SH-SY5Y (cell line): Measurements from ENCODE around the gene MICALL2.

ENCODE experiments used
- GATA2 ChIP-seq: IDR thresholded peaks from 2 replicates; pipeline ENCODE4 v1.6.1; 2011; ENCODE audit warnings: mild to moderate bottlenecking, low read depth, low read length
- GATA3 ChIP-seq: IDR thresholded peaks from 2 replicates; pipeline ENCODE4 v1.6.1; 2011; ENCODE audit warnings: low read depth, mild to moderate bottlenecking, low read length, moderate library complexity

Gene MICALL2

GRCh38 chr7:1454542-1454941 is 4.7 kb downstream of the MICALL2 start:
- TF ChIP-seq GATA2: no peak
- no peak for TF ChIP-seq GATA3

DNA sequence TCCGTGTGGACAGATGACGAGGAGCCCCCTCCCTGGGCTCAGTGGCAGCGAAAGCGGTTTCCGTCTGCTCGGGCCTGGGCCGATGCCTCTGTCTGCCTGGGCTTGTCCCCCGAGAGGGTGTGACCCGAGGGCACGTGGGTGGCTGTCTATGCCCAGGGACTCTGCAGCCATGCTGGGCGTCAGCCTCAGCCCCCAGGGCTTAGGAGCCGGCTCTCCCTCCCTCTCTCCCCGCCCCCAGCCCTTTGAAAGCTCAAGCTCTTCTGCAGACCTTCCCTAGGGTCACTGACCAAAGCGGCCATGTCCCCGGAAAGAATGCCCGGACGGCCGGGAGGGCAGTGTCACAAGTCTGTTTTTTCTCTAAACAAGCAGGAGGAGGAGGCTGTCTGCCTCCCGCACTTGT is 7.1 kb downstream of the MICALL2 start:
- TF ChIP-seq GATA3 (no peak), GATA2 (no peak)

DNA sequence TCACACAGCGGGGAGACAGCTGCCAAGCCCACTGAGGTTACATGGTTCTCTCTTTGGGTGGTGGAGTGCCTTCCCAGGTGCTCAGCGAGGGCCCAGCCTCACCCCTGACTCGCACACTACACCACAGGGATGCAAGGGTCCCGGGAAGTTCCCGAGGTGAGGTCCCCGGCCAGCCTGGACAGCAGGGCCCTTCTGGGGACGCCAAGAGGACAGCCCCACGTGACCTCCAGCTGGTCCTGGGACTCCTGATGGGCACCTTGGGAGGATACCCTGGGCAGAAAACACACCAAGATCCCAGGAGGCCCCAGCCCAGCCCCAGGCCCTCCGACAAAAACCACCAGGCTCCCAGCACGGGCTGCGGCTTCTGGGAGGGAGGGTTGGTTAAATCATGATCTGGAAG is 8.3 kb downstream of the MICALL2 start:
- TF ChIP-seq GATA3: no peak
- no peak for TF ChIP-seq GATA2

DNA sequence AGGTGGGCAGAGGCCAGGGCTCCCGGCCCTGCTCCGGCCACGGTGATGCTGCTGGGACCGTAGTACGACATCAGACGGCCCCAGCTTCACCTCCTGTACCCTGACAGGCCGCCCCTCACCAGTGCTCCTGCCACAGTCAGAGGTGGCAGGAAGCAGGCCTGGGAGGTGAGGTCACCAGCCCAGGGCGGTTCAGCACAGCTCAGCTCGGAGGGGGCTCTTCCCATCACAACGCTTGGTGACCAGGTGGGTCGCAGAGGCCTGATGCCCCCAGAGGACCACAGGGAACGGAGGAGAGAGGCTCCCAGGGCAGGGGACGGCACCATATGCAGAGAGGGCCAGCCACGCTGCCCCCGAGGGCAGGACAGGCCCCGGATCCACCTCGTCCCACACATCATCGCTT is 8.8 kb downstream of the MICALL2 start:
- TF ChIP-seq GATA3: no peak
- TF ChIP-seq GATA2: no peak

- TF ChIP-seq GATA2 (no peak), GATA3 (no peak)
Observed at GRCh38 chr7:1449951-1450350, 9.3 kb downstream of the MICALL2 start.

GRCh38 chr7:1449501-1449900 is 9.8 kb downstream of the MICALL2 start:
- TF ChIP-seq GATA2 (no peak), GATA3 (no peak)

GRCh38 chr7:1448958-1449357 is 10.3 kb downstream of the MICALL2 start:
- no peak for TF ChIP-seq GATA3
- no peak for TF ChIP-seq GATA2

- TF ChIP-seq GATA2 (no peak), GATA3 (no peak)
Observed at GRCh38 chr7:1447551-1448244, 11.6 kb downstream of the MICALL2 start.

- TF ChIP-seq GATA2 (no peak), GATA3 (no peak)
Observed at GRCh38 chr7:1447112-1447511, 12.2 kb downstream of the MICALL2 start.

DNA sequence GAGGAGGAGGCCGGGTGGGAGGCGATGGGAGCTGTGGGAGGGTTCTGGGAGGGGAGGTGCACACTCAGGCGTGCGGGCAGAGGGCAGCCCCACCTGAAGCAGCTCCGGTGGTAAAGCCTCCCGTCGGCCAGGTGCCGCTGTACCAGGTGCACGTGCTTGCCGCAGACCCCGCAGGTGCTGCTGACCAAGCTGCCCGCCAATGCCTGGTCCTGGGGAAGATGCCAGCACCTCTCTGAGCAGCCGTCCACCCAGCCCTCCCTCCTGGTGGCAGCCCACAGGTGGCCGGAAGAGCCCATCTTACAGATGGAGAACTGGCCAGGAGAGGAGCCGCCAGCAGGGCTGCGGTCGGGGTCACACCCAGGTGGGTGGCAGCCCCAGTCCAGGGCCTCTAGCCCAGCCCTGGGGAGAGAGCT is 12.6 kb downstream of the MICALL2 start:
- TF ChIP-seq GATA2: no peak
- TF ChIP-seq GATA3: no peak

DNA sequence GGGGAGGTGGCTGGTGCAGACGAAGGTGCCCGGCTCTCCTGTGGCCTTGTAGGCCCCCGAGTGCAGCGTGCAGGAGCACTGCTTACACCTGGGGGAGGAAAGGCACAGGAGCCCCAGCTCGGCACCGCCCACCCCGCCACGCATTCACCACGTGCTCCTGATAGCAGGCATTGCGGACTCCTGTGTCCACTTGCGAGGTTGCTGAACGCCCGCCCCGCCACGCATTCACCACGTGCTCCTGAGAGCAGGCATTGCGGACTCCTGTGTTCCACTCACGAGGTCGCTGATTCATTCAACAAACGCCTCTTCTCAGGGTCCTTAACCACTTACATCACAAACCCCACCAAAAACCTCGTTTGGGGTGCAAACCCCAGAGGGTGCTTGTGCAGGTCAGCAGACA is 13.9 kb downstream of the MICALL2 start:
- TF ChIP-seq GATA2 (no peak), GATA3 (no peak)

- no peak for TF ChIP-seq GATA3
- TF ChIP-seq GATA2: no peak
Observed at GRCh38 chr7:1444925-1445322, 14.3 kb downstream of the MICALL2 start.

GRCh38 chr7:1444214-1444924 is 14.9 kb downstream of the MICALL2 start:
- TF ChIP-seq GATA2: no peak
- TF ChIP-seq GATA3: no peak

GRCh38 chr7:1442355-1443124 is 16.7 kb downstream of the MICALL2 start:
- TF ChIP-seq GATA2: no peak
- no peak for TF ChIP-seq GATA3

DNA sequence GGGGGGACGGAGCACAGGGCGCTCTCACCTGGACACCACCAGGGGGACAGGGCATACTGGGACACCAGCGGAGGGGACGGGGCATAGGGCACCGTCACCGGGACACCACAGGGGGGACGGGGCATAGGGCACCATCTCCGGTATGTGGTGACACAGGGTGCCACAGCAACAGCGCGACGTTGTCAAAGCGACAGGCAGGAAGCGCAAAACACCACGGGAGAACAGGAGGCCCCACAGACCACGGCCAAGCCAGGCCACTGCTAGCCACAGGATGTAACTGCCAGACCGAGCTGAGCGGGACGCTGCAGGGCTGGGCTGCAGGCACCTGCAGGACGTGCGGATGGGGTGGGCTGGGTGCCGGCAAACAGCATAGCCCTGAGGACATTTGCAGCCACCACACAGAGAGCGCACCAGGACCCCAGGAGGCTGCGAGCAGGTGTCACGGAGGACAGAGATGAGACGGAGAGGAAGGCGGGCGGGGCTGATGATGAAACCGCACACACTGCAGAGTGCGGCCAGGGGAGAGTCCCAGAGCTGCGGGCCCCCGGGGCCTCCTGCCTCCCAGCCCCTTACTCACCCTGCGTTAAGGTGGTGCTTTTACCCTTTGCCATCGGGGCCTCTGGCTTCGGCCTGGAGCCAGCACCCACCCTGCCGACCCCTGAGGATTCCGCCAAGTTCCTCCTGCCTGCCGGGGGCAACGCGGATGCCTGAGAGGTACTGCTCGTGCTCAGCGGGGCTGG is 17.5 kb downstream of the MICALL2 start:
- TF ChIP-seq GATA3 (no peak), GATA2 (no peak)
